SK-N-SH (cell line): ENCODE data around the gene PRKN. TPM values are rescaled to one million over a fixed set of nuclear protein-coding genes. Genes with fewer than 3 reads are reported as not detected.
"Not testable (repeated sequence)": the region's sequence is repeated elsewhere in the genome, so short reads cannot be mapped to it uniquely, and the experiment has no call there.

Experiments
- CTCF ChIA-PET: fragments of 300-600, 350-600 bp; formaldehyde crosslinking; extraction: SDS; loops from one replicate; lab custom pipeline; 2021; lab: Yijun Ruan, JAX
- POLR2A ChIA-PET: fragments of 350-600 bp; sonication (Branson Sonifier 250); formaldehyde crosslinking; extraction: SDS; loops from one replicate; lab custom pipeline; 2020; ENCODE audit warnings: antibody characterized with exemption, inconsistent platforms; lab: Yijun Ruan, JAX
- DNase-seq: peaks from one replicate; pipeline ENCODE4 v3.0.0; 2012
- H2AFZ ChIP-seq: fragments of 200-600 bp; sonication (generic); 2 replicates; pipeline ENCODE4 v1.8.1; 2016; ENCODE audit warnings: antibody characterized with exemption, mild to moderate bottlenecking, low read depth
- H3F3A ChIP-seq: fragments of 200-600 bp; sonication (generic); replicated peaks from 2 replicates; pipeline ENCODE3; 2016; ENCODE audit warnings: antibody characterized with exemption, mild to moderate bottlenecking; ENCODE audit not compliant: insufficient read depth
- H3K27ac ChIP-seq, 2 experiments: fragments of 200-500 bp in 1 of 2; fragments of 200-600 bp in 1 of 2; sonication (Bioruptor generic) in 1 of 2; sonication (generic), shearing (Covaris generic) in 1 of 2; 2 replicates each; pipeline versions ENCODE4 v1.5.1 to v1.6.1; 2014 to 2016; ENCODE audit warnings: low read depth in 2 of 2, inconsistent platforms in 1 of 2, low read length in 1 of 2, mild to moderate bottlenecking in 1 of 2, mixed read lengths in 1 of 2
- H3K27me3 ChIP-seq: fragments of 200-600 bp; sonication (generic), shearing (Covaris generic); 2 replicates; pipeline ENCODE4 v1.6.1; 2016; ENCODE audit warnings: mixed run types; ENCODE audit not compliant: insufficient read depth
- H3K36me3 ChIP-seq, 2 experiments: fragments of 200-500 bp in 1 of 2; fragments of 200-600 bp in 1 of 2; sonication (Bioruptor generic) in 1 of 2; sonication (generic) in 1 of 2; replicated peaks in 1 of 2; 2 replicates each; pipeline versions ENCODE3 to v1.5.1; 2014 to 2016; ENCODE audit warnings: low read length in 1 of 2, mild to moderate bottlenecking in 1 of 2; ENCODE audit not compliant: insufficient read depth in 2 of 2, control insufficient read depth in 1 of 2
- H3K4me1 ChIP-seq, 2 experiments: fragments of 200-500 bp in 1 of 2; fragments of 200-600 bp in 1 of 2; sonication (Bioruptor generic) in 1 of 2; sonication (generic), shearing (Covaris generic) in 1 of 2; 2 replicates each; pipeline versions ENCODE4 v1.5.1 to v1.6.1; 2014 to 2016; ENCODE audit warnings: low read depth in 1 of 2, low read length in 1 of 2, mixed run types in 1 of 2; ENCODE audit not compliant: insufficient read depth in 2 of 2, control insufficient read depth in 1 of 2
- H3K4me2 ChIP-seq: fragments of 200-600 bp; sonication (generic), shearing (Covaris generic); 2 replicates; pipeline ENCODE4 v1.6.1; 2017; ENCODE audit warnings: mixed run types
- H3K4me3 ChIP-seq, 2 experiments: fragments of 200-500 bp in 1 of 2; fragments of 200-600 bp in 1 of 2; sonication (Bioruptor generic) in 1 of 2; sonication (generic), shearing (Covaris generic) in 1 of 2; 2 replicates each; pipeline versions ENCODE4 v1.5.1 to v1.8.1; 2014 to 2016; ENCODE audit warnings: low read depth in 2 of 2, inconsistent platforms in 1 of 2, low read length in 1 of 2, mild to moderate bottlenecking in 1 of 2, mixed read lengths in 1 of 2, moderate library complexity in 1 of 2
- H3K79me2 ChIP-seq: fragments of 200-600 bp; sonication (generic); 2 replicates; pipeline ENCODE4 v1.8.1; 2017; ENCODE audit warnings: mild to moderate bottlenecking; ENCODE audit not compliant: insufficient read depth
- H3K9ac ChIP-seq: fragments of 200-600 bp; sonication (generic); 2 replicates; pipeline ENCODE4 v1.6.1; 2017; ENCODE audit warnings: mixed run types
- H3K9me2 ChIP-seq: fragments of 200-600 bp; sonication (generic); 2 replicates; pipeline ENCODE4 v1.6.1; 2017; ENCODE audit warnings: mixed run types
- H3K9me3 ChIP-seq: fragments of 200-600 bp; sonication (generic); 2 replicates; pipeline ENCODE4 v1.6.1; 2017; ENCODE audit warnings: mixed run types, mild to moderate bottlenecking, moderate library complexity
- H4K20me1 ChIP-seq: fragments of 200-600 bp; sonication (generic); 2 replicates; pipeline ENCODE4 v1.6.1; 2017; ENCODE audit warnings: mild to moderate bottlenecking, mixed run types; ENCODE audit not compliant: insufficient read depth
- EP300 ChIP-seq, 2 experiments: IDR thresholded peaks; 2 replicates each; pipeline versions ENCODE4 v1.4.0 to v1.6.1; 2012; ENCODE audit warnings: borderline replicate concordance in 1 of 2, low read depth in 1 of 2, low read length in 1 of 2
- GATA2 ChIP-seq: sonication (generic); formaldehyde crosslinking; IDR thresholded peaks from 2 replicates; pipeline ENCODE4 v1.5.0; 2020; ENCODE audit warnings: mild to moderate bottlenecking, missing genetic modification reagents
- MEF2A ChIP-seq: IDR thresholded peaks from 2 replicates; pipeline ENCODE4 v1.4.0; 2012; ENCODE audit warnings: low read depth, borderline replicate concordance
- POLR2AphosphoS5 ChIP-seq: IDR thresholded peaks from 2 replicates; pipeline ENCODE4 v1.6.1; 2012; ENCODE audit warnings: low read depth, low read length
- SIN3A ChIP-seq: IDR thresholded peaks from 2 replicates; pipeline ENCODE4 v1.6.1; 2012; ENCODE audit warnings: low read depth, mild to moderate bottlenecking, low read length, moderate library complexity, borderline replicate concordance
- TAF1 ChIP-seq: IDR thresholded peaks from 2 replicates; pipeline ENCODE4 v1.6.1; 2012; ENCODE audit warnings: low read depth, mild to moderate bottlenecking, low read length, moderate library complexity, borderline replicate concordance
- TCF12 ChIP-seq: IDR thresholded peaks from 2 replicates; pipeline ENCODE4 v1.4.0; 2012
- TEAD4 ChIP-seq: IDR thresholded peaks from 2 replicates; pipeline ENCODE4 v1.4.0; 2012; ENCODE audit warnings: mild to moderate bottlenecking, borderline replicate concordance; ENCODE audit not compliant: insufficient read depth
- USF2 ChIP-seq: fragments of 150-350 bp; IDR thresholded peaks from 2 replicates; pipeline ENCODE4 v1.6.1; 2017; ENCODE audit warnings: antibody characterized with exemption, low read length, low read depth, borderline replicate concordance
- YY1 ChIP-seq: IDR thresholded peaks from 2 replicates; pipeline ENCODE4 v1.4.0; 2012; ENCODE audit warnings: low read depth, mild to moderate bottlenecking
- WGBS: methylation state at CpG from one replicate; pipeline ENCODE4 v1.1.6; 2017; ENCODE audit warnings: low lambda C conversion rate; 5-methylcytosine and 5-hydroxymethylcytosine counted together
- polyA plus RNA-seq, 3 experiments: library from polyadenylated mRNA; depleted of rRNA; stranded (reverse); fragments of >200 nt; gene quantifications; 2 replicates each; pipeline ENCODE4 v1.2.3, GENCODE V29; 2012
- TF ChIP-seq, protein P1 (sequence below): fragments of 150-350 bp; IDR thresholded peaks from 2 replicates; pipeline ENCODE4 v1.6.1; 2016; ENCODE audit warnings: mild to moderate bottlenecking, low read depth, low read length
- TF ChIP-seq, protein P2 (sequence below): fragments of 200-600 bp; sonication (generic); IDR thresholded peaks from 2 replicates; pipeline ENCODE4 v1.6.1; 2017; ENCODE audit warnings: antibody characterized with exemption, mild to moderate bottlenecking, moderate library complexity

PRKN gene
- polyA plus RNA-seq, 1 of the 3 experiments (the other 2 are of a cell fraction) = 0.76 TPM

GRCh38 chr6:161889324-161889723 lies 838.2 kb downstream of the PRKN start:
- no peak for DNase-seq
- no peak overlapping the region for H3K27ac ChIP-seq
- no peak overlapping the region for H2AFZ ChIP-seq
- TF ChIP-seq, protein P1, sequence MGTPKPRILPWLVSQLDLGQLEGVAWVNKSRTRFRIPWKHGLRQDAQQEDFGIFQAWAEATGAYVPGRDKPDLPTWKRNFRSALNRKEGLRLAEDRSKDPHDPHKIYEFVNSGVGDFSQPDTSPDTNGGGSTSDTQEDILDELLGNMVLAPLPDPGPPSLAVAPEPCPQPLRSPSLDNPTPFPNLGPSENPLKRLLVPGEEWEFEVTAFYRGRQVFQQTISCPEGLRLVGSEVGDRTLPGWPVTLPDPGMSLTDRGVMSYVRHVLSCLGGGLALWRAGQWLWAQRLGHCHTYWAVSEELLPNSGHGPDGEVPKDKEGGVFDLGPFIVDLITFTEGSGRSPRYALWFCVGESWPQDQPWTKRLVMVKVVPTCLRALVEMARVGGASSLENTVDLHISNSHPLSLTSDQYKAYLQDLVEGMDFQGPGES = no peak
- TF ChIP-seq TAF1 (no peak), SIN3A (no peak), USF2 (no peak), MEF2A (no peak), GATA2 (CRISPR knock-in tag) (no peak), POLR2AphosphoS5 (no peak), EP300 (IDR thresholded peaks at IDR 0.05; ENCODE audit: borderline replicate concordance in 1 of 2, low read depth in 1 of 2, low read length in 1 of 2) (no peak), YY1 (no peak), TCF12 (no peak), TEAD4 (no peak)
- TF ChIP-seq, protein P2, sequence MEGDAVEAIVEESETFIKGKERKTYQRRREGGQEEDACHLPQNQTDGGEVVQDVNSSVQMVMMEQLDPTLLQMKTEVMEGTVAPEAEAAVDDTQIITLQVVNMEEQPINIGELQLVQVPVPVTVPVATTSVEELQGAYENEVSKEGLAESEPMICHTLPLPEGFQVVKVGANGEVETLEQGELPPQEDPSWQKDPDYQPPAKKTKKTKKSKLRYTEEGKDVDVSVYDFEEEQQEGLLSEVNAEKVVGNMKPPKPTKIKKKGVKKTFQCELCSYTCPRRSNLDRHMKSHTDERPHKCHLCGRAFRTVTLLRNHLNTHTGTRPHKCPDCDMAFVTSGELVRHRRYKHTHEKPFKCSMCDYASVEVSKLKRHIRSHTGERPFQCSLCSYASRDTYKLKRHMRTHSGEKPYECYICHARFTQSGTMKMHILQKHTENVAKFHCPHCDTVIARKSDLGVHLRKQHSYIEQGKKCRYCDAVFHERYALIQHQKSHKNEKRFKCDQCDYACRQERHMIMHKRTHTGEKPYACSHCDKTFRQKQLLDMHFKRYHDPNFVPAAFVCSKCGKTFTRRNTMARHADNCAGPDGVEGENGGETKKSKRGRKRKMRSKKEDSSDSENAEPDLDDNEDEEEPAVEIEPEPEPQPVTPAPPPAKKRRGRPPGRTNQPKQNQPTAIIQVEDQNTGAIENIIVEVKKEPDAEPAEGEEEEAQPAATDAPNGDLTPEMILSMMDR = no peak
- WGBS = 63% methylated on average over 7 of the region's 7 CpGs
- no peaks in the 10 kb centered on the region for H4K20me1 ChIP-seq
- POLR2A ChIA-PET = no interaction called here
- no peaks in the 10 kb centered on the region for H3F3A ChIP-seq
- H3K4me2 ChIP-seq = no peak overlapping the region
- no peaks in the 10 kb centered on the region for H3K27me3 ChIP-seq
- H3K9me2 ChIP-seq = no peaks in the 10 kb centered on the region
- no peak overlapping the region for H3K4me3 ChIP-seq
- no peaks in the 10 kb centered on the region for H3K36me3 ChIP-seq
- no peak overlapping the region for H3K9ac ChIP-seq
- H3K79me2 ChIP-seq = no peaks in the 10 kb centered on the region
- no peaks in the 10 kb centered on the region for H3K9me3 ChIP-seq
- CTCF ChIA-PET = interaction anchor here (1.2 kb wide), 1 partner anchor 9 kb away, joined by 3 read pairs; no protein-coding TSS in a partner anchor
- no peaks in the 10 kb centered on the region; a peak in 1 of 4 replicates for H3K4me1 ChIP-seq

DNA sequence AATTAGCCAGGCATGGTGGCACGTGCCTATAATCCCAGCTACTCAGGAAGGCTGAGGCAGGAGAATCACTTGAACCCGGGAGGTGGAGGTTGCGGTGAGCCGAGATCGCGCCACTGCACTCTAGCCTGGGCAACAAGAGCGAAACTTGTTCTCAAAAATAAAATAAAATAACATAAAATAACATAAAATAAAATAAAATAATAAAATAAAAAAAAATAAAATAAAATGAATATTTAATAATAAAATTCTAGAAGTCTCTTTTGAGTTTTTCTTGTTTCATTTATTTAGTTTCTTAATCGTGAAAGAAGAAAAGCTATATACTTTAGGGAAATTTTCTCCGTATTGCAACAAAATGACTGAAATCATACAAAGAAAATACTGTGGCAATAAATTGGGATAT lies 841.0 kb downstream of the PRKN start:
- H3K79me2 ChIP-seq, H3K27me3 ChIP-seq, DNase-seq, H3K27ac ChIP-seq, H3K4me1 ChIP-seq, H3K4me2 ChIP-seq, H3K4me3 ChIP-seq, POLR2A ChIA-PET, H3K9me2 ChIP-seq, H3K36me3 ChIP-seq, H4K20me1 ChIP-seq, CTCF ChIA-PET, H3F3A ChIP-seq, H3K9ac ChIP-seq, H2AFZ ChIP-seq, H3K9me3 ChIP-seq: not testable (repeated sequence)
- 72% methylated on average over 9 of the region's 9 CpGs for WGBS
